Measurements from ENCODE around the gene MRFAP1L1. TPM values are rescaled to one million over a fixed set of nuclear protein-coding genes. Genes with fewer than 3 reads are reported as not detected.

Gene MRFAP1L1
- total and polyA plus RNA-seq, 10 donors, result 45.6 to 96.9 (median 62.4) TPM

GRCh38 chr4:6659897-6660296, 49.8 kb downstream of the MRFAP1L1 start:
- Histone ChIP-seq H3K27me3 (replicated peaks in 1 of 7) (peaks cover 0 to 59% (median 9%) of the 10 kb centered on the region in 7 donors), H3K4me3 (no peak overlapping the region), H3K9me3 (no peaks in the 10 kb centered on the region), H3K36me3 (no peaks in the 10 kb centered on the region), H3K27ac (peak overlapping the region in 1 of 8 donors; percentile 91), H3K4me1 (peaks cover 3 to 38% (median 32%) of the 10 kb centered on the region in 6 donors)
- intact Hi-C loops (cut with DNase I; ENCODE audit: low total_unique reads), result no loop called here
- TF ChIP-seq CTCF (IDR thresholded peaks at IDR 0.05 in 8 of 11, conservative IDR thresholded peaks at IDR 0.05 in 3 of 11) (no peak), POLR2A (IDR thresholded peaks at IDR 0.05) (no peak), POLR2AphosphoS5 (IDR thresholded peaks at IDR 0.05) (no peak)
- WGBS, 5 donors, result 69 to 89% (median 82%) methylated on average over 2 of the region's 2 CpGs
- DNase-seq, result no peak

GRCh38 chr4:6658597-6659075, 51.0 kb downstream of the MRFAP1L1 start:
- no peaks in the 10 kb centered on the region for H3K36me3 ChIP-seq
- DNase-seq, result peak; percentile 88
- peaks cover 0 to 47% (median 4%) of the 10 kb centered on the region in 7 donors for H3K27me3 ChIP-seq (replicated peaks in 1 of 7)
- TF ChIP-seq POLR2AphosphoS5 (IDR thresholded peaks at IDR 0.05) (peak in 2 of 3 donors; percentile 70 to 71), POLR2A (IDR thresholded peaks at IDR 0.05) (no peak)
- intact Hi-C loops (cut with DNase I; ENCODE audit: low total_unique reads), result no loop called here
- H3K4me3 ChIP-seq, result peak overlapping the region; percentile 22 to 68 (median 38)
- WGBS, 5 donors, result 2 to 12% (median 5%) methylated on average over 25 to 52 of the region's 52 CpGs
- no peaks in the 10 kb centered on the region for H3K9me3 ChIP-seq
- H3K27ac ChIP-seq, result peak overlapping the region; percentile 16 to 91 (median 78)
- H3K4me1 ChIP-seq, result peaks cover 0 to 27% (median 21%) of the 10 kb centered on the region in 6 donors

- no peak for DNase-seq
- H3K4me3 ChIP-seq, result peak overlapping the region in 7 of 8 donors; percentile 22 to 68 (median 39)
- H3K4me1 ChIP-seq, result peaks cover 0 to 27% (median 21%) of the 10 kb centered on the region in 6 donors
- intact Hi-C loops (cut with DNase I; ENCODE audit: low total_unique reads), result no loop called here
- WGBS, 5 donors, result 60 to 80% (median 72%) methylated on average over 7 of the region's 7 CpGs
- no peak for TF ChIP-seq POLR2A (IDR thresholded peaks at IDR 0.05)
- no peak for TF ChIP-seq CTCF (IDR thresholded peaks at IDR 0.05 in 8 of 11, conservative IDR thresholded peaks at IDR 0.05 in 3 of 11)
- TF ChIP-seq POLR2AphosphoS5 (IDR thresholded peaks at IDR 0.05), result no peak
- H3K27me3 ChIP-seq (replicated peaks in 1 of 7), result peaks cover 0 to 42% (median under 1%) of the 10 kb centered on the region in 7 donors
- H3K9me3 ChIP-seq, result no peaks in the 10 kb centered on the region
- peak overlapping the region; percentile 16 to 91 (median 78) for H3K27ac ChIP-seq
- H3K36me3 ChIP-seq, result no peaks in the 10 kb centered on the region
Observed at GRCh38 chr4:6658209-6658595, 51.5 kb downstream of the MRFAP1L1 start.

Other genes with a start within 250 kb of the MRFAP1L1 start
- gene PPP2R2C, start 237.3 kb downstream of the MRFAP1L1 start, total RNA-seq, result 1 to 10 TPM in 1 of 7 donors, under 1 TPM in 5, not detected in 1; 0.23 to 1.3 (median 0.47) TPM
- under 1 TPM; 0.07 to 0.19 (median 0.14) TPM for gene PPP2R2C, start 237.3 kb downstream of the MRFAP1L1 start, polyA plus RNA-seq
- gene MAN2B2, start 134.7 kb downstream of the MRFAP1L1 start, total RNA-seq, result 10 to 100 TPM; 25.8 to 40.3 (median 34.0) TPM
- 10 to 100 TPM in 1 of 3 donors, 1 to 10 TPM in 2; 7.9 to 10.5 (median 9.0) TPM for gene MAN2B2, start 134.7 kb downstream of the MRFAP1L1 start, polyA plus RNA-seq
- gene MRFAP1, start 69.2 kb downstream of the MRFAP1L1 start, total RNA-seq, result 100 to 1,000 TPM; 181 to 265 (median 227) TPM
- 100 to 1,000 TPM; 133 to 299 (median 191) TPM for gene MRFAP1, start 69.2 kb downstream of the MRFAP1L1 start, polyA plus RNA-seq
- gene S100P, start 16.0 kb downstream of the MRFAP1L1 start, total RNA-seq, result 100 to 1,000 TPM in 2 of 7 donors, 10 to 100 TPM in 5; 17.1 to 162 (median 34.9) TPM
- gene S100P, start 16.0 kb downstream of the MRFAP1L1 start, polyA plus RNA-seq, result 10 to 100 TPM in 1 of 3 donors, 1 to 10 TPM in 2; 3.5 to 15.3 (median 8.8) TPM
- gene BLOC1S4, start 6.3 kb upstream of the MRFAP1L1 start, total RNA-seq, result 10 to 100 TPM; 13.4 to 24.2 (median 16.7) TPM
- 10 to 100 TPM; 19.6 to 22.8 (median 20.3) TPM for gene BLOC1S4, start 6.3 kb upstream of the MRFAP1L1 start, polyA plus RNA-seq
- gene KIAA0232, start 72.9 kb upstream of the MRFAP1L1 start, total RNA-seq, result 10 to 100 TPM; 28.0 to 50.6 (median 46.7) TPM
- gene KIAA0232, start 72.9 kb upstream of the MRFAP1L1 start, polyA plus RNA-seq, result 1 to 10 TPM; 3.2 to 5.9 (median 3.3) TPM
- gene TBC1D14, start 200.0 kb upstream of the MRFAP1L1 start, total RNA-seq, result 100 to 1,000 TPM in 1 of 7 donors, 10 to 100 TPM in 6; 45.7 to 114 (median 79.2) TPM
- 10 to 100 TPM; 13.7 to 24.0 (median 18.2) TPM for gene TBC1D14, start 200.0 kb upstream of the MRFAP1L1 start, polyA plus RNA-seq

Measured in spleen (tissue), 11 donors.